ENCODE results near the gene PCSK6.
"Not testable (repeated sequence)": the region's sequence is repeated elsewhere in the genome, so short reads cannot be mapped to it uniquely, and the experiment has no call there.

Gene PCSK6

DNA sequence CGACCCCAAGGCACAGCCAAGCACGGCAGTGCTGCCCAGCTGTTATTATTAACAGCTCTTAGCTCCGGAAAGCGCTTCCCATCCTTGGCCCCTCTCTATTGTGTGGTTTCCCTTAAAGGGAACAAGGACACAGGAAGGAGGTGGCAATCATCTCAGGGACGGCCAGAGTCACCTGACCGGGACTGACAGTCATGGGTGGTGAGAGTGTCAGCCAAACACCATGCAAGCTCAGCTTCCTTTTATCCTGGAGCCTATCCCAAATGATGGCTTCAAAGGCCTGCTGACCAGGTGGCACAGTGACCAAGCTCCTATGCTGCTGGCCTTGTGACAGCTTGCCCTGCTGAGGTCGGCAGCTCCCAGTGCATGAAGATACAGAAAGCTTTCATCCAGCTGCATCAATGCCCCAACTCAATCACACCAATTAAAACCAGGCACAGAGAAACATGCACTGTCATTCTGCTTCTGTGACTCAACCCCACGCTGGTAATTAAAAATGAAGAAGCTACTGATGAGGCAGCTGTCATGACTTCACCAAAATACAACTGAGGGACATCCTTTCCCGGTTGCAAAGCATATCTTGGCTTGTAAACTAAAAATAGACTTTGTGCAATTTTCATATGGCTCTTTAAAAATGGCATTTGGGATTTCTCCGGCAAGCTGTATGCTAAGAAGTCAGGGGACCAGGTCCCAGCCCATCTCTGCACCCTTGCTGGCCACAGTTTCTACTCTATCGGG lies 34.0 kb downstream of the PCSK6 start:
- no peak for DNase-seq (ENCODE audit: low spot score)
- no peak overlapping the region for H3K27ac ChIP-seq
- ChIA-PET CTCF (interaction anchor here (0.5 kb wide), 1 partner anchor 919 kb away, joined by 3 read pairs; no protein-coding TSS in a partner anchor), POLR2A (ENCODE audit: low non-redundant PET) (no interaction called here)
- no peak for TF ChIP-seq CTCF (conservative IDR thresholded peaks at IDR 0.05; ENCODE audit: low read depth)

- POLR2A ChIA-PET (ENCODE audit: low non-redundant PET); H3K27ac ChIP-seq; DNase-seq (ENCODE audit: low spot score); CTCF ChIA-PET: not testable (repeated sequence)
Measured at GRCh38 chr15:101454781-101455180, 34.7 kb downstream of the PCSK6 start.

DNA sequence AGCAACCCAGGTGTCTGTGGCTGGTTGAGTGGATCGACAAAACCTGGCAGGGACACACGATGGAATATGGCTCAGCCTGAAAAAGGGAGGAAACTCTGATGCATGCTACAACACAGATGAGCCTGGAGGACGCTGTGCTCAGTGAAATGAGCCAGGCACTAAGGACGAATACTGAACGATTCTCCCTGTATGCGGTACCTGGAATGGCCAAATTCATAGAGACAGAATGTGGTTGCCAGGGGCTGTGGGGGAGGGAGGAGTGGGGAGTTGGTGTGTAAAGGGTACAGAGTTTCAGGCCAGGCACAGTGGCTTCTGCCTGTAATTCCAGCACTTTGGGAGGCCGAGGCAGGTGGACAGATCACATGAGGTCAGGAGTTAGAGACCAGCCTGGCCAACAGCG lies 35.1 kb downstream of the PCSK6 start:
- H3K27ac ChIP-seq: no peak overlapping the region
- ChIA-PET CTCF (no interaction called here), POLR2A (ENCODE audit: low non-redundant PET) (no interaction called here)
- TF ChIP-seq CTCF (conservative IDR thresholded peaks at IDR 0.05; ENCODE audit: low read depth): no peak
- no peak for DNase-seq (ENCODE audit: low spot score)

DNA sequence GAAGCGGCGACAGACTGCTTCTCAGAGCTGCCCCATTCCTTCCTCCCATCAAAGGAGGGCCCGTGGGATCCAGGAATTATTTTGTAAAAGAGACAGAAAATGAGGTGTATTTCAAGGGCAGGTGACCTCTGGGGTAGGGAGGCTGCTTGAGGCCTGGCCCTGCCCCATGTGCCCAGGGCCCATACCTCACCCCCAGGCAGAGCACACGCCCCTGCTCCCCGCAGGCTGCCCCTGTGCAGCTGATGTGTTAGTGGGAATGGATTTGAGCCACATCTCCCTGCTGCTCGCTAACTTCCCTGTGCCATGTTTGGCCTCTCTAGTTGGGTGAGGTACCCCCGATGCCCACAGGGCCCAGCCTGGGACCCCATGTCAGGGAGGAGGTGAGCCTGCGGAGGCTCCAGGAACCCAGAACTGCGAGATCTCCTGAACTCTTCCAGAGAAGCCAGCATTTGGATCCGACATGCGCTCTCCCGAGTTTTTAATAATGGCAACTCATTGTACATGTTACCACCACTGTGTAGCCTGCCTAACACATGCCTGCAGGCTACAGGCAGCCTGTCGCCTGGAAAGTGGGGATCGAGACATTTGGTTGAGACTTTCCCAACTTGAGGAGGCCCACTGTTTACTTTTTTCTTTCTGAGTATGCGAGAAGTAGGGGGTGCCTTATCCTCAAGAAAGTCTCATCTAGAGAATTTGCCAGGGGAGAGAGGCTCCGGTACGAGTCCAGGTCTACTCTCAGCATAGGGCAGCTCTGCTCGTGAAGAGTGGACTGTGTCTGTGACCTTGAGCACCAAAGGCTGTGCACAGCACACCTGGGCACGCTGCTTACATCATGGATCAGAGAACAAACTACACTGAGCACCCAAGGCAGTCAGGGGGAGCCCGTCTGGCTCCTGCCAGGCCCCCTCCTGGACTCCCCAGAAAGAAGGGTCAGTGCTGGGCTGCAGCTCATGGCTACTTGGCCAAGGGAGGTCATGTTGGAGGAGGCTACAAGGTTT lies 36.1 kb downstream of the PCSK6 start:
- POLR2A ChIA-PET (ENCODE audit: low non-redundant PET): no interaction called here

DNA sequence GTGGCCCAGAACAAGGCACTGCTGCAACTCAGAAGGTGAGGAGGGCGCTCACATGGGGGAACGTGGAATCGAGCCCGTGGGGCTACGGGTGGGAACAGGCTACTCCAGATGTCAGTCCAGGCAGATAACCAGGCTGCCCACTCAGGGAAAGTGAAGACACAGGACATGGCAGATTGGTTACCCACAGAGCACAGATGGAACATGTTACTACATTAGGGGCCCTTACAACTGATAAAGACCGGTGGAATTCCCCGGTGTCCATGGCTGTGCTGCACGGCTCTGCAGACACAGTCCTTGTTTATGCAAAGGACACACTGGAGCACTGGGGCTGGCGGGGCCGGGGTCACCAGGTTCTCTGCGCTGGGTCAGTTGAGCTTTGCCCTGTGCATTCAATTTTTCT lies 36.9 kb downstream of the PCSK6 start:
- POLR2A ChIA-PET (ENCODE audit: low non-redundant PET): no interaction called here
- H3K27ac ChIP-seq: no peak overlapping the region
- no peak for DNase-seq (ENCODE audit: low spot score)
- no peak for TF ChIP-seq CTCF (conservative IDR thresholded peaks at IDR 0.05; ENCODE audit: low read depth)
- CTCF ChIA-PET: no interaction called here

More for the DNA sequence above, 36.1 kb downstream of the PCSK6 start:
- CTCF ChIA-PET: no interaction called here
- no peak for TF ChIP-seq CTCF (conservative IDR thresholded peaks at IDR 0.05; ENCODE audit: low read depth)
- no peak for DNase-seq (ENCODE audit: low spot score)
- H3K27ac ChIP-seq: no peak overlapping the region

DNA sequence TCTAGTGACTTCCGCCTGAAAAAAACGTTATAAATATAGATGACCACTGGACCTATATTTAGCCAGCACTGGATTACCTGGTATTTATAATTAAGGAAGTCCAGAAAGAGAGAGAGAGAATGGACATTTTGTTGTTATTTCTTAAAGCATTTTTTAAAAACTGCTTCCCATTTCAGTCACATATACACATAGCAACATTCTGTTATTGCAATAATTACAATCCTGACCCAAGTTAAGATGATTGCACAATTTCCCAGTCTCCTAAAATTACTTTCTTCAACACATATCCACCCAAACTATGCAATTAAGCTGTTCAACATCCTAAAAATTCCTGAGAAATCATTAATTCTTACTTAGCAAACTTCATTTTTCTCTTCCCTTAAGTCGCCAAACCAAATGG lies 37.7 kb downstream of the PCSK6 start:
- ChIA-PET POLR2A (ENCODE audit: low non-redundant PET) (no interaction called here), CTCF (no interaction called here)
- no peak for DNase-seq (ENCODE audit: low spot score)
- H3K27ac ChIP-seq: no peak overlapping the region
- TF ChIP-seq CTCF (conservative IDR thresholded peaks at IDR 0.05; ENCODE audit: low read depth): no peak
